Activated CD4-positive, CD25-positive, alpha-beta regulatory T cell treated with anti-CD3 and anti-CD28 coated beads, Interleukin-2, amount 50 U/mL, for 72 hours (primary cell): ENCODE results near the gene PTCD2.
"Not testable (repeated sequence)": the region's sequence is repeated elsewhere in the genome, so short reads cannot be mapped to it uniquely, and the experiment has no call there.

Experiments used
- DNase-seq: peaks from one replicate; pipeline ENCODE4 v3.0.0; 2021

PTCD2 gene

DNA sequence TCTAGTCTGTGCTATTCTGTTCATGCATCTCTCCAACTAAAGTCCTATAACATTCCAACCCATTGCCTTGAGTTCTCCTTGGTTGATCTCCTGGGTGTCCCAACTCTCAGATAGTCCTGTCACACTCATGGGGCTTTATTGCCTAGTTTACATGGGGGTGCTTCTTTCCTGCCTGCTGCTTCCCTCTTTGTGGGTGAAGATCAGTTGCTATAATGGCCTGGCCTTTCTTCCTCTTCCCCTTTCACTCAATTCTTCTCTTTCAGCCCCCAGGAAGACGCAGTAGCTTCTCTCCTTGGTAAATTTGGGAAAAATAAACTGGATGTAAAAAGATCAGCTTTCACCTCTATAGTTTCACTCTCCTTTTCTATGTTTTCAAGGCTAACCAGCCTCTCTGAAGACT, 66.5 kb downstream of the PTCD2 start:
- no peak for DNase-seq

DNA sequence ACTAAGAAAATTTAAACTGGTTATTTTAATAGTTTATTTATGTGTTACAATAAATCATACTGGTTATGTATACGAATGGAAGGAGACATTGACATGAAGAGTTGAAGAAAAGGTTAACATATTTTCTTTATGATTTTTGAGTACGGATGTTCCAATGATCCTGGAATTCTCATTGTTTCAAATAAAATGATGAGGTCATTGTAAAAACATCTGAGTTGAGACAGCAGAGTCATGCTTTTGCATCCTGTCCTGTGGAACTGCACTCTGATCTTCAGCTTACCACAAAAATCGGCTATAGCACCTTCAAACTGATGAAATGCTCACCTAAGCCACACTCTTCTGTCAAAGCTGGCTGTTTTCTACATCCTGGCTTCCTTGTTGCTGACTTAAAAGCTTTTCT, 67.8 kb downstream of the PTCD2 start:
- DNase-seq: no peak

DNA sequence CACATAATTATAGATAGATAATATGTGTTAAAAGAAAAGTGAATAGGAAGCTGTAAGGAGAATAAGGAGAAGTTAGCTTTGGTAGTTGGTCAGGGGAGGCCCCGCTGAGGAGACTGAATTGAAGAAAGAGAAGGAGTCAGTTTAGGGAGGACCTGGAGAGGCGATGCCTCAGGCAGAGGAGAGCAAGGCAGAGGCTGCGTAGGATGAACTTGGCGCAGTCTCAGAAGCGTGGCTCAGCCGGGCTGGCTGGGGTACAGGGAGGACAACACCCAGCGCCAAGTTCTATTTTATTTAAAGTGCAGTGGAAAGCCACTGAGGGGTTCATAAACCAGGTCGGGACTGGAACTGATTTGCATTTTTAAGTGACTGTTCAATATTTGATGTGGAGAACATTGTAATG, 68.5 kb downstream of the PTCD2 start:
- no peak for DNase-seq

DNA sequence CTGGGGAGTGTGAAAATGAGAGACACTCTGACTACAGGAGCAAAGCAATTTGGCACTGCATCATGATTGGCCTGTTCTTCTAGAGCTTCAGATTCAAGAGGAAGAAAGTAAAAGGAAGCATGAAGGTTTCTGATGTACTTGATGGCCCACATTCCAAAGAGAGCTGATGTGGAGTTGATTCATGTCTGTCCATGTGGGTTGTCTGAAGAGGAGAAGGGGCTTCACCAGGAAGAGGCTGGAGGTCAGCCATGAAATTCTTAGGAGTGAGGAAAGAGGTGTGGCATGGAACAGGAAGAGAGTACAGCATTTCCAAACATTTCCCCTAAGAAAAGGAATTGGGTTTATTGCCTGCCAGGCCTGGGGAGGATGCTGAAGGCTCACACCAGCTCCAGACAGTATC, 70.7 kb downstream of the PTCD2 start:
- no peak for DNase-seq

DNA sequence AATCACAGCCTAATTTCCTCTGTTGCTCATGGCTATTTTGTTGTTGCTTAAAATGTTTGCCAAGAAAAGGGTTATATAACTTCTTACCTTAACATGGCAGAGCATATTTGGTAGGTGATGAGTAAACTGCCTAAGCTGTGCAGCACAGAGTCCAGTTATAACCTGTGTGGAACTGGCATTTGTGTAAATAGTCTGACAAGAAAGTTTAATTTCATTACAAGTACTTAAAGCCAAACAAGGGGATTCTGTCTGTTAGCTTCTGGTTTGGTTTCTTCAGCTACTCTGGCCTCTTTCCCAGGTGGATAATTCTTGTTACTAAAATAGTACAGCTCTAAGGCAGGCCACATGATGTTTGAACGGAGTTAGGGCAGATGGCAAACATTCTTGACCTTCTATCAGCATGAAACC, 72.2 kb downstream of the PTCD2 start:
- DNase-seq: no peak

DNA sequence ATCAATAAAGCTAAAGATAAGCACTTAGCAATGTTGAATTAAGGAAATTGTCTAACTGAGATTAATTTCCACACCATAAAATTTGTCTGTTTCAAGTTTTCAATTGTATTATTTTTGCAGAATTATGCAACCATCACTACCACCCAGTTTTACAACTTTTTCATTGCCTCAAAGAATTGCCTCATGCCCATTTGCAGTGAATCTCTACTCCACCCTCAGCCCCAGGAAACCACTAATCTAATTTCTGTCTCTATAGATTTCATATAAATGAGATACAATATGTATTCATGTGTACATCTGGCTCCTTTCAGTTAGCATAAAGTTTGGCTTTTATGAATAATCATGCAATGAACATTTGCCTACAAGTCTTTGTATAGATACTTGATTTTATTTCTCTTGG, 72.9 kb downstream of the PTCD2 start:
- DNase-seq: no peak

DNA sequence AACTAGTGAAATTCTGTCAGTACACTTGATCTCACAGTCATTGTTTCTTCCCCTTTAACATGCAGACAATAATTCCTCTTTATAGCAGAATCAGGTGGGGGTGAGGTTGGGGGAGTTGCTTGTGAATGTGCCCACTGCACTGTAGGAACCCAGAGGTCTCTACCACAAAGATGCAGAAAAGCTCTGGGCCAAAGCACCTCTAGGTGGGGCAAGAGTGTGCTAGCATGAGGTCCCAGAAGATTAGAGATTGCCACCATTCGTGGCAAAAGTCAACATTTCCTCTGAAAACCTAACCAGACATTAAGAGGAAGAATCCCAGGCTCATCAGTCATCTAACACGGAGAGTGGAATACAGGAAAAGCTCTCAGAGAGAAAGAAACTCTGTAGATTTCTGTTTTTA, 74.5 kb downstream of the PTCD2 start:
- no peak for DNase-seq

DNA sequence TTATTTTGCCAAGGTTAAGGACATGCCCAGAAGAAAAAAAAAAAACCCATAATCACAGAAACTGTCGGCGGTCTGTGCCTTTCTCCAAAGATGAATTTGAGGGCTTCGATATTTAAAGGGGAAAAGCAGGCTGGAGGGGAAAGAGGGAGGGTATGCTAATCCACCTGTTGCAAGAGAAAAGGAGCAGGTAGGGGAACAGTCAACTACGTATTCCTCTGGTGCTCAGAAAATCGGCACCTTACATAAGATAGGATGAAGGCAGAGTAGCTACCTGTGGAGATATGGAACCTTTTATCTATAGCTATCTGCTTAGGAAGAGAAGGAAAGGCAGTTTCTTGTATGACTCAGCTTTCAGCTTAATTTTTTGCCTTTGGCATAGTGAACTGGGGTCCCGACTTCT, 77.7 kb downstream of the PTCD2 start:
- no peak for DNase-seq

DNA sequence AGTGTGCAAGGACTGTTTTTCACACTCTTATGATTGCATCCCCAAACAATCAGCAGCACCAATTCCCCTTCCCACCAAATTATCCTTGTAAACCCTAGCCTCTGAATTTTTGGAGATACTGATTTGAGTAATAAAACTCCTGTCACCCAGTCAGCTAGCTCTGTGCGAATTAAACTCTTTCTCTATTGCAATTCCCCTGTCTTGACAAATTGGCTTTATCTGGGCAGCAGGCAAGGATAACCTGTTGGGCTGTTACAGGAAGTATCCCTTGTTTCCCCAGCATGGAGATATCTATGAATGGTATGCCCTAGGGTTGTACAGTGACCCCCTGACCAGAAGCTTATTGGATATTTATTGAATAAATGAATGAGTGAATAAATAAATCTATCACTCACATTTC, 80.8 kb downstream of the PTCD2 start:
- DNase-seq: no peak

DNA sequence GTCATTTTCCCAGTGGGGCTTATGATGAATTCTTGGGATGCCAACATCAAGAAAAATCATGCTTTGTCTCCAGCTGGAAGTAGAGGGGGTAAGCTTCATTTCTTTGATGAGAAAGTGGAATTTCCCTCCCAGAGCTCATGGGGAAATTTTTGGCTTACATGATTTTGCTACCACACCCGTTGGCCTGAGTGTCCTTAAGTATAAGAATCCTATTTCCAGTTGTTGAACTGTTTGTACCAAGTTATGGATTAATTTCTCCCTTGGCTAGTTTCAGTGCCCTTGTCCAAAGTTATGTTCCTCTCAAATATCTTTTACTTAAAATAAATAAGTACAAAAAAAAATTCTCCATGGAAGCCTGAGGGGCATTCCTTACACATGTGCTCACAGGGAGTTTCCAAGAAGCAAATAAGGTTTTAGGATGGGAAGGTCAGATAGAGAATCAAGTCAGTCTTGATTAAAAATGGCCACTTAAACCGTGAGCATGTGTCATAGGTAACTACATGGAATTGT, 82.3 kb downstream of the PTCD2 start:
- no peak for DNase-seq

DNA sequence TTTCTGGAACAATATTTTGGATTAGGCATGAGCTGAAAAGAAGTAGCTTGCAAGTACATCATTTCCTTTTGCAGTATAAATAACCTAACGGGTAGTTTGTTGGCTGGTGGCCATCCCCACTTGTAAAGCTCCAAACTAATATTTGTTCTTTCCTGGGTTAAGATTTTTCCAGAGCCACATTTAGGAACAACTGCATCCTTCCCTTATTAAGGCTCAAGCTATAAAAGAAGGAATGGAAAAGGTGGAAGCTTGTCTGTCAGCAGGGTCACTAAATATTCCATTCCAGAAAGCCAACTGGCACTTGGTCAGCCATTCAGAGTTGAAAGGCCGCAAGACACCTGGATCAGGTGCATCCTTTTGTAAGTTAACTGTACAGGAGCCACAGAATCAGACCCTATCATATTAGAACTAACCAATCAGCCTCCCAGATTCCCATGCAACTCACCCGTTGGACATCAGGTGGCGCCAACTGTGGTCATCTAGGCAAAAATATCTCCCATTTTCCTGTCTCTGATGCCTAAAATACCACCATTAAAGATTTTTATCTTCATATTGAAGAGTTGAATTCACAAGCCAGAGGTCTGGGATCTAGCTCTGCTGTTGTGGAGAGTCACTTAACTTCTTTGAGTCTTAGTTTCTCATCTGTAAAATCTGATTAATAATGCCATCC, 82.9 kb downstream of the PTCD2 start:
- DNase-seq: no peak

DNA sequence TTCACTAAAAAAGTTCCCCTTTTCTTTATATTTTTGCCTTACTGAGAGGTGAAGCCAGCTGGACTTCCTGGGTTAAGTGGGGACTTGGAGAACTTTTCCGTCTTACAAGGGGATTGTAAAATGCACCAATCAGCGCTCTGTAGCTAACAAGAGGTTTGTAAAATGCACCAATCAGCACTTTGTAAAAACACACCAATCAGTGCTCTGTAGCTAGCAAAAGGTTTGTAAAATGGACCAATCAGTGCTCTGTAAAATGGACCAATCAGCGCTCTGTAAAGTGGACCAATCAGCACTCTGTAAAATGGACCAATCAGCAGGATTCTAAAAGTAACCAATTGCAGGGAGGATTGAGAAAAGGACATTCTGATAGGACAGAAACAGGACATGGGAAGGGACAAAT, 84.6 kb downstream of the PTCD2 start:
- DNase-seq: not testable (repeated sequence)

DNA sequence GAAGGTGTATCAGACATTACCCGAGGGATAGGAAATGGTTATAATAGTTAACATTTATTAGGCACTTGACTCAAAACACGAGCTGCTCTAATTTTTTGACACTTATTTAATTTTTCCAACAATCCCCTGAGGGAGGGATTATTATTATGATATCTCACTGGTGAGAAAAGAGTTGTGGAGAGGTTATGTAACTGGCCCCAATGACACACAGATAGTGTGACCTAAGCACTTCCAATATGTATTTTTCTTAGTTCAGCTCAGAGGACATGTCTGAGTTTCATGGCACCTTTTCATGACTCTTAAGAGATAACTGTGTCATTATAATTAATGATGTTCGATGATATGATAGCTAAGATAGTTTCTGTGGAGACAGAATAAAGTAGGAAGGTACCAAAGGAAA, 86.9 kb downstream of the PTCD2 start:
- DNase-seq: no peak

DNA sequence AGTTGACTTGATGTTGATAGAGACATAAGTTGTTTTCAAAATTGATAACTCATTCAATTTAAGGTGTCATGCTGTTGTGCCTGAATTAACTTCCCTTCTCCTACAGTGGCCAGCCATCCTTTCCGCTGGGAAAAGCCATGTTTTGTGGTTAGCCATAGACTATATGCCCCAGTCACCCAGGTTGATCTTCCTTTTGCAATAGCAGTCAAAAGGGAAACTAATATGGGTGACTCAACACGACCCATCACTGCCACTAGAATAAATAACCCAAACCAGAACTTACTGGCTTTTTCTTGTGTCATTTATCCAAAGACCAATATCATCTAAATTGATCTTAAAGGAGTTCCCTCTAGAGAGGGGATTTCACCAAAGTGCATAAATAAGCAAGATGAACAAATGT, 87.4 kb downstream of the PTCD2 start:
- DNase-seq: no peak

DNA sequence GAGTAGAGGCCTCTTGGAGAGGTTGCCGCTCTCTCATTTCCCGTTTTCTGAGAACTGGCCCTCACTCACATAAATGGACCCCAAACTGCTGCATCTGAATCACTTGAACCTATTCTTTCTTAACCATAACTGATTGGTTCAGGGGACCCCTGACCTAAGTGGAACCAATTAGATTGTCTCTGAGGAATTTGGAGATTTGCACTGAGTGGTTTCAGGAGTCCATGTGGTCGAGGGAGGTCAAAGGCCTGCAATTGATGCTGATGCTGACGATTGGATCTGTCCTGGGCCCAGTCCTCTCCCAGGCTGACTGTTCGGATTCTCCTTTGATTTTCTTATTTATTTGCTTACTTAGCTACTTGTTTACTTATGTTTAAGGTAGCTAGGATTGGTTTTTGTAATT, 88.0 kb downstream of the PTCD2 start:
- DNase-seq: no peak

DNA sequence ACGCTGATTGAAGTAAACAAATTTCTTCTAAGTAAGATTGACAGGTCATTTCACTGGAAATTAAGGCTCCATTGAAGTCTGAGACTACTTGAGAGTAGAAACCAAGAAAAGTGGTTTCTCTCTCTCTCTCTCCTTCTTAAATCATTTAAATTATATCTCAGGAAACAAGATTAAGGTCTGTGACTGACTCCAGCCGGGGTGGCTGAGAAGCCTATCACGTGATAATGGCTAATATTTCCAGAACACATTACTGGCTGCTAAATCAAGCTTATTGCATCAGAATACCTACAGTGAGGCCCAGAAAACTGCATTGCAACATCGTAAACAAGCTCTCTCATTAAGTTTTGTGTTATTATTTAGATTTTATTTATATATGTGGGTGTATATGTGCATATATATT, 88.4 kb downstream of the PTCD2 start:
- no peak for DNase-seq

DNA sequence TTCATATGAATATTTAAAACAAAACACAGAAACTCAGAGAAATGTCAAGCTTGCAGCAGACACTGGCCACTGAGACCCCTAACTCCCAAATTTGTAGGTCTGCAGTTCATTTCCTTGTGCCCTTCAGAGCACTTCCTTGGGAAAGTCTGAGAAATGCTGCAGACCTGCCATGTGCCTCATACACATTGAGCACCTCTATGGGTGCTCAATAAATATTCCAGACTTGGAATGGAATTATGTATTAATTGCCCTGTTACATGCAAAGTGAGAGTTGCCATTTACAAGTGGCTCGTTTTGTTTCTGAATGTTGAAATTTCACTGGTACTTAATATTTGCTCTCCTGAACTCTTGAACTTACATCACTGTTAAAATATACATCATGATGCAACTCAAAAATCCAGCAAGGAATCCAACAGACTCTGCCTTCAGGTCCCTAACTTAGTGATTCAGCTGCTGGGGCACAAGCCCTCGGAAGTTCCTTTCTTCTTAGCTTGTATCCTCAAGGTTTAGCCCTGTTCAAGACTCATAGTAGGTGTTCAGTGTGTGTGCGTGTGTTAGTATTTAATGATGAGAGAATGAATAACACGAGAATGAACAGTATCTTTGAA, 90.6 kb downstream of the PTCD2 start:
- DNase-seq: no peak

DNA sequence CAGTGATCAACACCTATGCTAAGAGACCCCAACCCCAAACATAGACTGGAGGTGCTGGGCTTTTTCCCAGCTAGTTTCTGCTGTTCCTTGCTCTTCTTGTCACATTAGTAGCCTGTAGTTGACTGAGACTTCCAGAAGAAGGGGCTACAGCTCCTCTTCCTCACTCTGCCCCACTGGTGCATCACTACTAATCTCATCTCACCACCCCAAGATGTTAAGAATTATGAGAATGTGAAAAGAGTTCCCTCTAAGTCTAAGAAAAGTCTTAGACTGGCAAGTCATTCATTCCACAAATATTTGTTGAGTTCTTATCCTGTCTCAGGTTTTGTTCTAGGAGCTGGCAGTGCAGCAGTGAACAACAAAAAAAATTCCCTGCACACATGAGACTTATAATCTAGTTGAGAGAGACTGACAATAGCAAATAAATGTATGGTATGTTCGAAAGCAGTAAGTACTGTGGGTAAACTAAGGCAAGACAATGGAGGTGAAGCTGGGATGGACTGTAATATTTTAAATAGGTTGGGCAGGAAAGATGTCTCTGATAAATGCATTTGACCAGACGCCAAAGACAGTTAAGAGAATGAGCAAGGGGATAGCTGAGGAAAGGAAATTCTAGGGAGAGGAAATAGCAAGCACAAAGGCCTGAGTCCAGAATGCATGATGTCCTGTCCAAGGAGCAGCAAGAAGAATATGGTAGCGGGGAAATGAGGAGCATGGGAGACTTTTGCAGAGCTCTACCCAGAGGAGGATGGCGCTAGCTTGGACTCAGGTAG, 92.3 kb downstream of the PTCD2 start:
- DNase-seq: no peak

DNA sequence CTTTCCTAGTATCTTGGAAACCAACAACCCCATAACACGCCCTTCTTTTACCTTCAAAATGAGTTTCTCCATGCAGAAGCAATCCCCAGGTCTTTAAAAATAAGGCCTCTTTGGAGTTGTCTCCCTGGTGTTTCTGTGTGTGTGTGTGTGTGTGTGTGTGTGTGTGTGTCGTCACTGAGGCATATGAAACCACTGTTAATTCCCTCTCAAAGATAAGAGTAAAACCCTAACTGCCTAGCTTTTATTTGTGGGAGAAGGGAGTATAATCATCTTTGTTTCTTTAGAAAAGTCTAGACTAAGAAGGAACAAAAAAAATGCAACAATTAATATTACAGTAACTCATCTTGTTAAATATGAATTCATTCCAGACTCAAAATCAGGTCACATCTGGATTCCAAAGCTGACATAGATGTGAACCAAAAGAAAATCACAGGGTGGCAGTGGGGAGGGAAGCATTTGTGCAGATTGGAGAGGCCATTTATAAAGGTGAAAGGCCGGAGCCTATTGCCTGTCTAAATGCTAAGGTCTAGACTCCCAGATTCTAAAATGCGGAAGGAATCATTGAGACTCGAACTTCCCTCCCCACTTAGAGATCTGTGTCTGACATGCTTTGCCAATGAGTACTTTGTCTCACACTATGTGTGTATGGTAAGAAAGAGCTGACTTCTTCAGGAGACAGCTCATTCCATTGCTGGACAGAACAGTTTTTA, 95.6 kb downstream of the PTCD2 start:
- DNase-seq: no peak

DNA sequence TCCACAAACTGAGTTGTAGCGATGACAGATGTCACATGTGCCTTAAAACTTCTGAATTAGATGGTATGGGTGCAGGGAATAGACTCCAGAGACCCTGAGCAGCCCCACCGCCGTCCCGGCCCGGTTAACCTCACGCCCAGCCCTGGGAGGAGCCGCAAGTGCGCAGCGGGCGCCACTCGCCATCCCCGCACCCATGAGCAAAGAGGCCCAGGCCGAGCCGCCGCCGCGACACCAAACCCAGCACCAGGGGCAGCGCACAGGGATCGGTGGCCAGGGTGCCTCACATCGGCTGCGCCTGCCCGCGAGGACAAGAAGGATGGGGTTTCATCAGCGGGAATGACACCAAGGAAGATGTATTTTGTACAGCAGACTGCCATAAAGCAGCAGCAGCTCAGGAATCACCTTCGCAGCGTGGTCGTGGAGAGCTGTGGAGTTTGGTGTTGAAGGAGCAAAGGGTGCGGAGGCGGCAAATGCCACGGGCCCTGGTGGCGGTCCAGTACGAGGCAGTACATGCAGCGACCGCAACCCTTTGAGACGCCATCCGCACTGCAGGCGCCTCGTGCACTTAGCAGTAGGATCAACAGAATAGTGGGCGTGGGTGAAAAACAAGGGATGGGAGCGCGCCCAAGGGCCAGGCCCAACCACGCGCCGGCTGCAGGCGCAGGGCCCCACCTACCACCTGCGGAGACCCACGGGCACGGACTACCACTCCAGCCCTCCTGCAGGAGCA, 97.3 kb downstream of the PTCD2 start:
- DNase-seq: no peak
